Measurements from ENCODE around the gene ZNF140. TPM values are rescaled to one million over a fixed set of nuclear protein-coding genes. Genes with fewer than 3 reads are reported as not detected.

ZNF140 gene
- total RNA-seq, 4 donors from 2014 or later, result 7.4 to 17.9 (median 12.2) TPM

- WGBS, result 98% methylated on average over 5 of the region's 5 CpGs
- Histone ChIP-seq H3K4me1 (no peaks in the 10 kb centered on the region), H3K4me3 (no peak overlapping the region), H3K36me3 (peaks cover 59% of the 10 kb centered on the region), H3K27ac (no peak overlapping the region), H3K9me3 (peaks cover 82% of the 10 kb centered on the region), H3K27me3 (no peaks in the 10 kb centered on the region)
- DNase-seq (ENCODE audit: low spot score in 2 of 2), result no peak
- no peak for TF ChIP-seq CTCF (IDR thresholded peaks at IDR 0.05)
- TF ChIP-seq EP300 (IDR thresholded peaks at IDR 0.05), result no peak
- TF ChIP-seq POLR2A (IDR thresholded peaks at IDR 0.05), result no peak
- TF ChIP-seq POLR2AphosphoS5 (IDR thresholded peaks at IDR 0.05), result no peak
Measured at GRCh38 chr12:133057446-133057845, 23.3 kb upstream of the ZNF140 start.

GRCh38 chr12:133058203-133059113, 22.3 kb upstream of the ZNF140 start:
- no peak for DNase-seq (ENCODE audit: low spot score in 2 of 2)
- 94% methylated on average over 8 of the region's 8 CpGs for WGBS
- Histone ChIP-seq H3K4me1 (no peaks in the 10 kb centered on the region), H3K27ac (no peak overlapping the region), H3K27me3 (no peaks in the 10 kb centered on the region), H3K4me3 (no peak overlapping the region), H3K36me3 (peaks cover 51% of the 10 kb centered on the region), H3K9me3 (peaks cover 82% of the 10 kb centered on the region)
- TF ChIP-seq POLR2AphosphoS5 (IDR thresholded peaks at IDR 0.05) (no peak), EP300 (IDR thresholded peaks at IDR 0.05) (no peak), CTCF (IDR thresholded peaks at IDR 0.05) (no peak), POLR2A (IDR thresholded peaks at IDR 0.05) (no peak)

GRCh38 chr12:133061954-133062353, 18.8 kb upstream of the ZNF140 start:
- Histone ChIP-seq H3K4me3 (no peak overlapping the region), H3K27me3 (no peaks in the 10 kb centered on the region), H3K36me3 (peaks cover 22% of the 10 kb centered on the region), H3K9me3 (peaks cover 95% of the 10 kb centered on the region), H3K27ac (no peak overlapping the region), H3K4me1 (no peaks in the 10 kb centered on the region)
- WGBS, result 100% methylated on average over 1 of the region's 1 CpG
- TF ChIP-seq EP300 (IDR thresholded peaks at IDR 0.05), result no peak
- no peak for TF ChIP-seq POLR2AphosphoS5 (IDR thresholded peaks at IDR 0.05)
- no peak for TF ChIP-seq CTCF (IDR thresholded peaks at IDR 0.05)
- no peak for TF ChIP-seq POLR2A (IDR thresholded peaks at IDR 0.05)
- DNase-seq (ENCODE audit: low spot score in 2 of 2), result no peak

- WGBS, result 100% methylated on average over 1 of the region's 1 CpG
- H3K36me3 ChIP-seq, result peaks cover 6% of the 10 kb centered on the region
- DNase-seq (ENCODE audit: low spot score in 2 of 2), result no peak
- H3K9me3 ChIP-seq, result peaks cover 94% of the 10 kb centered on the region
- no peak overlapping the region for H3K4me3 ChIP-seq
- no peak overlapping the region for H3K27ac ChIP-seq
- H3K27me3 ChIP-seq, result no peaks in the 10 kb centered on the region
- H3K4me1 ChIP-seq, result no peaks in the 10 kb centered on the region
- TF ChIP-seq EP300 (IDR thresholded peaks at IDR 0.05) (no peak), POLR2A (IDR thresholded peaks at IDR 0.05) (no peak), CTCF (IDR thresholded peaks at IDR 0.05) (no peak), POLR2AphosphoS5 (IDR thresholded peaks at IDR 0.05) (no peak)
Measured at GRCh38 chr12:133063556-133063955, 17.2 kb upstream of the ZNF140 start.

- Histone ChIP-seq H3K4me3 (no peak overlapping the region), H3K27me3 (no peaks in the 10 kb centered on the region), H3K9me3 (peaks cover 61% of the 10 kb centered on the region), H3K36me3 (no peaks in the 10 kb centered on the region), H3K4me1 (no peaks in the 10 kb centered on the region), H3K27ac (no peak overlapping the region)
- 93% methylated on average over 2 of the region's 2 CpGs for WGBS
- TF ChIP-seq EP300 (IDR thresholded peaks at IDR 0.05), result no peak
- TF ChIP-seq CTCF (IDR thresholded peaks at IDR 0.05), result no peak
- TF ChIP-seq POLR2AphosphoS5 (IDR thresholded peaks at IDR 0.05), result no peak
- no peak for TF ChIP-seq POLR2A (IDR thresholded peaks at IDR 0.05)
- no peak for DNase-seq (ENCODE audit: low spot score in 2 of 2)
Measured at GRCh38 chr12:133073836-133074235, 6.9 kb upstream of the ZNF140 start.
